Liver (tissue), 9 donors: ENCODE measurements around the gene COX19. TPM values are rescaled to one million over a fixed set of nuclear protein-coding genes. Genes with fewer than 3 reads are reported as not detected.

Experiments
- DNase-seq: peaks from one replicate; pipeline ENCODE4 v3.0.0-alpha.2; 2017; ENCODE audit warnings: low spot score
- H3K27ac ChIP-seq, 2 donors: one replicate each; pipeline ENCODE4 v1.7.0; 2013; ENCODE audit warnings: inconsistent platforms in 2 of 2, low read length in 2 of 2, control low read depth in 1 of 2, low read depth in 1 of 2, mild to moderate bottlenecking in 1 of 2
- H3K27me3 ChIP-seq, 4 donors: one replicate each; pipeline versions ENCODE4 v1.6.1 to v1.7.0; 2013; ENCODE audit warnings: low read length in 3 of 4, inconsistent platforms in 1 of 4, mild to moderate bottlenecking in 1 of 4, moderate library complexity in 1 of 4; ENCODE audit not compliant: control insufficient read depth in 4 of 4, insufficient read depth in 4 of 4
- H3K36me3 ChIP-seq, 4 donors: one replicate each; pipeline versions ENCODE4 v1.6.1 to v1.7.0; 2013; ENCODE audit warnings: low read length in 3 of 4, mild to moderate bottlenecking in 3 of 4, low read depth in 1 of 4, moderate library complexity in 1 of 4; ENCODE audit not compliant: control insufficient read depth in 4 of 4, insufficient read depth in 3 of 4
- H3K4me1 ChIP-seq, 4 donors: one replicate each; pipeline versions ENCODE4 v1.6.1 to v1.7.0; 2013; ENCODE audit warnings: low read length in 3 of 4, mild to moderate bottlenecking in 3 of 4, moderate library complexity in 1 of 4; ENCODE audit not compliant: control insufficient read depth in 4 of 4, insufficient read depth in 4 of 4
- H3K4me3 ChIP-seq, 3 donors: one replicate each; pipeline versions ENCODE4 v1.6.1 to v1.7.0; 2013; ENCODE audit warnings: low read length in 3 of 3, control low read depth in 1 of 3, low read depth in 1 of 3, mild to moderate bottlenecking in 1 of 3
- H3K9ac ChIP-seq, 2 donors: one replicate each; pipeline ENCODE4 v1.7.0; 2013; ENCODE audit warnings: low read length in 2 of 2, mild to moderate bottlenecking in 2 of 2, moderate library complexity in 2 of 2, control low read depth in 1 of 2, low read depth in 1 of 2
- H3K9me3 ChIP-seq, 4 donors: one replicate each; pipeline versions ENCODE4 v1.6.1 to v1.7.0; 2013; ENCODE audit warnings: low read length in 3 of 4; ENCODE audit not compliant: control insufficient read depth in 4 of 4
- CTCF ChIP-seq: fragments of 150-350 bp; IDR thresholded peaks from 2 replicates; pipeline ENCODE4 v1.5.1; 2017; ENCODE audit warnings: improper control_type of control experiment, low read depth, low read length; ENCODE audit not compliant: missing input control
- EGR1 ChIP-seq, 2 donors: IDR thresholded peaks; 2 replicates each; pipeline ENCODE4 v1.6.1; 2016 to 2018; ENCODE audit warnings: antibody characterized with exemption in 2 of 2, low read depth in 2 of 2
- FOXA1 ChIP-seq: IDR thresholded peaks from 2 replicates; pipeline ENCODE4 v1.6.1; 2016; ENCODE audit warnings: antibody characterized with exemption
- FOXA2 ChIP-seq: IDR thresholded peaks from 2 replicates; pipeline ENCODE4 v1.6.1; 2016; ENCODE audit warnings: antibody characterized with exemption
- GABPA ChIP-seq, 2 donors: IDR thresholded peaks in 1 of 2; conservative IDR thresholded peaks in 1 of 2; 2 replicates each; pipeline ENCODE4 v1.6.1; 2016; ENCODE audit warnings: antibody characterized with exemption in 2 of 2, mild to moderate bottlenecking in 1 of 2, moderate library complexity in 1 of 2
- HNF4A ChIP-seq, 2 donors: conservative IDR thresholded peaks; 2 replicates each; pipeline ENCODE4 v1.6.1; 2016; ENCODE audit warnings: antibody characterized with exemption in 2 of 2, mild to moderate bottlenecking in 2 of 2
- HNF4G ChIP-seq: IDR thresholded peaks from 2 replicates; pipeline ENCODE4 v1.6.1; 2016; ENCODE audit warnings: antibody characterized with exemption
- JUND ChIP-seq, 2 donors: IDR thresholded peaks; 2 replicates each; pipeline ENCODE4 v1.6.1; 2016; ENCODE audit warnings: antibody characterized with exemption in 2 of 2
- NR2F2 ChIP-seq: IDR thresholded peaks from 2 replicates; pipeline ENCODE4 v1.6.1; 2016; ENCODE audit warnings: antibody characterized with exemption
- RAD21 ChIP-seq, 2 donors: IDR thresholded peaks; 2 replicates each; pipeline ENCODE4 v1.6.1; 2016; ENCODE audit warnings: antibody characterized with exemption in 2 of 2, mild to moderate bottlenecking in 2 of 2
- REST ChIP-seq: IDR thresholded peaks from 2 replicates; pipeline ENCODE4 v1.6.1; 2016; ENCODE audit warnings: antibody characterized with exemption, mild to moderate bottlenecking
- RXRA ChIP-seq, 2 donors: IDR thresholded peaks; 2 replicates each; pipeline ENCODE4 v1.6.1; 2017 to 2018; ENCODE audit warnings: antibody characterized with exemption in 2 of 2, mild to moderate bottlenecking in 1 of 2
- SP1 ChIP-seq: IDR thresholded peaks from 2 replicates; pipeline ENCODE4 v1.6.1; 2018; ENCODE audit warnings: antibody characterized with exemption, mild to moderate bottlenecking
- TAF1 ChIP-seq: conservative IDR thresholded peaks from 2 replicates; pipeline ENCODE4 v1.6.1; 2016; ENCODE audit warnings: antibody characterized with exemption, mild to moderate bottlenecking
- YY1 ChIP-seq: IDR thresholded peaks from 2 replicates; pipeline ENCODE4 v1.6.1; 2016; ENCODE audit warnings: antibody characterized with exemption, mild to moderate bottlenecking
- WGBS: extraction: QIAGEN DNeasy Blood & Tissue Kit; methylation state at CpG from one replicate; pipeline ENCODE4 v1.1.7; 2013; 5-methylcytosine and 5-hydroxymethylcytosine counted together
- polyA plus RNA-seq, 2 donors: library from polyadenylated mRNA; stranded (reverse) in 1 of 2; unstranded in 1 of 2; fragments of 200-250 nt in 1 of 2; fragments of >200 nt in 1 of 2; fragmentation: Nextera tagmentation in 1 of 2; extraction: Ambion mirVana in 1 of 2; gene quantifications; one replicate each; pipeline versions ENCODE4 v1.2.1 to v1.2.3, GENCODE V29; 2013 to 2015
- total RNA-seq, 2 donors: library from RNA; depleted of rRNA; stranded (reverse); fragments of >200 nt; gene quantifications; one replicate each; pipeline ENCODE4 v1.2.3, GENCODE V29; 2014
- TF ChIP-seq, protein P1 (sequence below): IDR thresholded peaks from 2 replicates; pipeline ENCODE4 v1.6.1; 2016; ENCODE audit warnings: antibody characterized with exemption
- TF ChIP-seq, protein P2 (sequence below): IDR thresholded peaks from 2 replicates; pipeline ENCODE4 v1.6.1; 2016; ENCODE audit warnings: antibody characterized with exemption
- TF ChIP-seq, protein P3 (sequence below): IDR thresholded peaks from 2 replicates; pipeline ENCODE4 v1.6.1; 2016; ENCODE audit warnings: antibody characterized with exemption
- donor health status: healthy.
- donor health status: healthy.
- donor health status: healthy.
- donor health status: healthy.
- donor health status: healthy.

Gene COX19
- total and polyA plus RNA-seq, 4 donors, result 2.2 to 9.8 (median 4.8) TPM

DNA sequence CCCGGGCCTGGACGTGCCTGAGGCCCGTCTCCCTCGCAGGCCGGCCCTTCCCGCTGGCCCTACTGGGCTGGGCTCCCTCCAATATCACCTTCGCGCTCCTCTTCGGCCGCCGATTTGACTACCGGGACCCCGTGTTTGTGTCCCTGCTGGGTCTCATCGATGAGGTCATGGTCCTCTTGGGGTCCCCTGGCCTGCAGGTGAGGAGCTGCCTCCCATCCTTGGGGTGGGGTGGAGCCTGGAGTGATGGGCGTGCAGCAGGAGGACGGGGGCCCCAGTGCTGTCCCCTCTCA, 9.7 kb upstream of the COX19 start:
- Histone ChIP-seq H3K4me1 (no peaks in the 10 kb centered on the region), H3K36me3 (no peaks in the 10 kb centered on the region), H3K4me3 (no peak overlapping the region), H3K27me3 (no peaks in the 10 kb centered on the region), H3K9ac (no peak overlapping the region), H3K9me3 (no peaks in the 10 kb centered on the region), H3K27ac (no peak overlapping the region)
- TF ChIP-seq FOXA1 (no peak), TAF1 (no peak), GABPA (IDR thresholded peaks at IDR 0.05 in 1 of 2, conservative IDR thresholded peaks at IDR 0.05 in 1 of 2) (no peak), RXRA (IDR thresholded peaks at IDR 0.05) (no peak), HNF4G (no peak), EGR1 (IDR thresholded peaks at IDR 0.05; ENCODE audit: low read depth in 2 of 2) (no peak), RAD21 (IDR thresholded peaks at IDR 0.05) (no peak), FOXA2 (no peak), NR2F2 (no peak), SP1 (no peak), HNF4A (conservative IDR thresholded peaks at IDR 0.05) (no peak), JUND (IDR thresholded peaks at IDR 0.05) (no peak), REST (no peak), YY1 (no peak)
- TF ChIP-seq, protein P1, sequence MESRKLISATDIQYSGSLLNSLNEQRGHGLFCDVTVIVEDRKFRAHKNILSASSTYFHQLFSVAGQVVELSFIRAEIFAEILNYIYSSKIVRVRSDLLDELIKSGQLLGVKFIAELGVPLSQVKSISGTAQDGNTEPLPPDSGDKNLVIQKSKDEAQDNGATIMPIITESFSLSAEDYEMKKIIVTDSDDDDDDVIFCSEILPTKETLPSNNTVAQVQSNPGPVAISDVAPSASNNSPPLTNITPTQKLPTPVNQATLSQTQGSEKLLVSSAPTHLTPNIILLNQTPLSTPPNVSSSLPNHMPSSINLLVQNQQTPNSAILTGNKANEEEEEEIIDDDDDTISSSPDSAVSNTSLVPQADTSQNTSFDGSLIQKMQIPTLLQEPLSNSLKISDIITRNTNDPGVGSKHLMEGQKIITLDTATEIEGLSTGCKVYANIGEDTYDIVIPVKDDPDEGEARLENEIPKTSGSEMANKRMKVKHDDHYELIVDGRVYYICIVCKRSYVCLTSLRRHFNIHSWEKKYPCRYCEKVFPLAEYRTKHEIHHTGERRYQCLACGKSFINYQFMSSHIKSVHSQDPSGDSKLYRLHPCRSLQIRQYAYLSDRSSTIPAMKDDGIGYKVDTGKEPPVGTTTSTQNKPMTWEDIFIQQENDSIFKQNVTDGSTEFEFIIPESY, result no peak
- TF ChIP-seq, protein P2, sequence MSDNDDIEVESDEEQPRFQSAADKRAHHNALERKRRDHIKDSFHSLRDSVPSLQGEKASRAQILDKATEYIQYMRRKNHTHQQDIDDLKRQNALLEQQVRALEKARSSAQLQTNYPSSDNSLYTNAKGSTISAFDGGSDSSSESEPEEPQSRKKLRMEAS, result no peak
- TF ChIP-seq, protein P3, sequence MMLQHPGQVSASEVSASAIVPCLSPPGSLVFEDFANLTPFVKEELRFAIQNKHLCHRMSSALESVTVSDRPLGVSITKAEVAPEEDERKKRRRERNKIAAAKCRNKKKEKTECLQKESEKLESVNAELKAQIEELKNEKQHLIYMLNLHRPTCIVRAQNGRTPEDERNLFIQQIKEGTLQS, result no peak
- DNase-seq, result no peak
- 80% methylated on average over 16 of the region's 16 CpGs for WGBS

DNA sequence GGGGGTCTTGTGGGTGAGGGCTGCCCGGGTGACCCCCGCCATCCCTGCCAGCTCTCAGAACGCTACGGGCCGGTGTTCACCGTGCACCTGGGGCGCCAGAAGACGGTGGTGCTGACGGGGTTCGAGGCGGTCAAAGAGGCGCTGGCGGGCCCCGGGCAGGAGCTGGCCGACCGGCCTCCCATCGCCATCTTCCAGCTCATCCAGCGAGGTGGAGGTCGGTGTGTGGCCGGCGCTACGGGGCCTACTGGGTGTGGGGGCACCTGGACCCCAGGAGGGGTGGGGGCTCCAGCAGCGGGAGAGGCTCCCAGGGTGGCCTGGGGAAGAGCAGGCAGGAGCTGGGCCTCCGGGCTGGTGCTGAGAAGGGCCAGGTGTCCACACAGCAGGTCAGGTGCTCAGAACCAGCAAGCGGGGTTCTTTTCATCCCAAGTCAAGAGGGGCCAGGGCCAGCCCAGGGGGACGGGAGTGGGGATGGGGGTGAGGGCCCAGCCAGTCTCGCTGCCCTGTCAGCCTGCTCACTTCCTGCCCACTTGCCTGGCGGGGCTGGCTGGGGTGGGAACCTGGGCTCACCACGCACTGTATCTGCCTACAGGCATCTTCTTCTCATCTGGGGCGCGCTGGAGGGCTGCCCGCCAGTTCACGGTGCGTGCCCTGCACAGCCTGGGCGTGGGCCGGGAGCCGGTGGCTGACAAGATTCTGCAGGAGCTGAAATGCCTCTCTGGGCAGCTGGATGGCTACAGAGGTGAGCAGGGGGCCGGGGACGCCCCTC, 9.2 kb upstream of the COX19 start:
- H3K27me3 ChIP-seq, result no peaks in the 10 kb centered on the region
- H3K4me3 ChIP-seq, result no peak overlapping the region
- H3K9me3 ChIP-seq, result no peaks in the 10 kb centered on the region
- no peak overlapping the region for H3K9ac ChIP-seq
- no peak for DNase-seq
- H3K27ac ChIP-seq, result no peak overlapping the region
- whole genome bisulfite sequencing, result 90% methylated on average over 39 of the region's 39 CpGs
- no peaks in the 10 kb centered on the region for H3K4me1 ChIP-seq
- TF ChIP-seq HNF4A (conservative IDR thresholded peaks at IDR 0.05) (no peak), TAF1 (no peak), GABPA (IDR thresholded peaks at IDR 0.05 in 1 of 2, conservative IDR thresholded peaks at IDR 0.05 in 1 of 2) (no peak), JUND (IDR thresholded peaks at IDR 0.05) (no peak), YY1 (no peak), FOXA2 (no peak), CTCF (no peak), FOXA1 (no peak), RAD21 (IDR thresholded peaks at IDR 0.05) (no peak), NR2F2 (no peak), SP1 (no peak), RXRA (IDR thresholded peaks at IDR 0.05) (no peak)
- TF ChIP-seq, protein P2, result no peak
- no peaks in the 10 kb centered on the region for H3K36me3 ChIP-seq
